ENCODE measurements around the gene C1RL.

DNA sequence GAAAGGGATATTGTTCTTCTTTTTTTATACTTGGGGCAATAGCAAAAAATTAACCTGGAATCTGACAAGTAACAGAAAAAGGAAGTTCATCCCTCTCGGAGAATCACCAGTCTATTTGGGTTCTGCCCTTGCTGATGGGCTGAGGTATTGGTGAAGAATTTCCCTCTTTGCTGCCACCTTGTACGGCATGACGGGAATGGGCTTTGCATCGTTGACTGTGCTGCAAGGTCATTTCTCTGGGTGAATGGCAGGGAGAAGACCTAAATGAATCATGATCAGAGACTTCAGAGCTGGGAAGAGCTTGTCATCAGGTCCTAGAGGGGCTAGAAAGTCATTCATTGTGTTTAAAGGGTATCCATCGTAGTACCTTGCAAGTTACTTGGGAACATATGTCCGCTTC is 36.5 kb downstream of the C1RL start:
- TF ChIP-seq, protein P1, sequence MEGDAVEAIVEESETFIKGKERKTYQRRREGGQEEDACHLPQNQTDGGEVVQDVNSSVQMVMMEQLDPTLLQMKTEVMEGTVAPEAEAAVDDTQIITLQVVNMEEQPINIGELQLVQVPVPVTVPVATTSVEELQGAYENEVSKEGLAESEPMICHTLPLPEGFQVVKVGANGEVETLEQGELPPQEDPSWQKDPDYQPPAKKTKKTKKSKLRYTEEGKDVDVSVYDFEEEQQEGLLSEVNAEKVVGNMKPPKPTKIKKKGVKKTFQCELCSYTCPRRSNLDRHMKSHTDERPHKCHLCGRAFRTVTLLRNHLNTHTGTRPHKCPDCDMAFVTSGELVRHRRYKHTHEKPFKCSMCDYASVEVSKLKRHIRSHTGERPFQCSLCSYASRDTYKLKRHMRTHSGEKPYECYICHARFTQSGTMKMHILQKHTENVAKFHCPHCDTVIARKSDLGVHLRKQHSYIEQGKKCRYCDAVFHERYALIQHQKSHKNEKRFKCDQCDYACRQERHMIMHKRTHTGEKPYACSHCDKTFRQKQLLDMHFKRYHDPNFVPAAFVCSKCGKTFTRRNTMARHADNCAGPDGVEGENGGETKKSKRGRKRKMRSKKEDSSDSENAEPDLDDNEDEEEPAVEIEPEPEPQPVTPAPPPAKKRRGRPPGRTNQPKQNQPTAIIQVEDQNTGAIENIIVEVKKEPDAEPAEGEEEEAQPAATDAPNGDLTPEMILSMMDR (IDR thresholded peaks at IDR 0.05) = no peak
- TF ChIP-seq POLR2A (IDR thresholded peaks at IDR 0.05; ENCODE audit: low read depth) = no peak
- no peak for TF ChIP-seq EP300 (IDR thresholded peaks at IDR 0.05)

Measured in esophagus muscularis mucosa (tissue), 4 donors.